Kidney (tissue), 14 donors: ENCODE results near the gene MRPL14. TPM values are rescaled to one million over a fixed set of nuclear protein-coding genes. Genes with fewer than 3 reads are reported as not detected.

Source experiments
- DNase-seq, 5 donors: peaks; one replicate each; pipeline ENCODE4 v3.0.0-alpha.2; 2013 to 2020
- FAIRE-seq: peaks from 2 replicates; lab custom pipeline; 2012; peaks lifted over from hg19 to GRCh38; lab: Jason Lieb, UNC
- H3K27ac ChIP-seq, 2 donors: one replicate each; pipeline ENCODE4 v1.7.0; 2013; ENCODE audit warnings: low read depth in 2 of 2, low read length in 2 of 2, inconsistent platforms in 1 of 2
- H3K27me3 ChIP-seq: one replicate; pipeline ENCODE4 v1.7.1; 2013; ENCODE audit warnings: low read length, inconsistent platforms; ENCODE audit not compliant: control insufficient read depth, insufficient read depth
- H3K36me3 ChIP-seq, 3 donors: one replicate each; pipeline versions ENCODE4 v1.7.0 to v1.7.1; 2013; ENCODE audit warnings: low read length in 3 of 3, control low read depth in 1 of 3, inconsistent platforms in 1 of 3; ENCODE audit not compliant: insufficient read depth in 3 of 3, control insufficient read depth in 2 of 3
- H3K4me1 ChIP-seq, 3 donors: one replicate each; pipeline versions ENCODE4 v1.7.0 to v1.7.1; 2013; ENCODE audit warnings: low read length in 3 of 3, inconsistent platforms in 1 of 3, low read depth in 1 of 3; ENCODE audit not compliant: control insufficient read depth in 2 of 3, insufficient read depth in 2 of 3
- H3K4me3 ChIP-seq, 3 donors: one replicate each; pipeline versions ENCODE4 v1.7.0 to v1.8.1; 2013; ENCODE audit warnings: low read length in 3 of 3, control low read depth in 1 of 3, inconsistent platforms in 1 of 3
- H3K9ac ChIP-seq, 3 donors: one replicate each; pipeline versions ENCODE4 v1.7.0 to v1.7.1; 2013; ENCODE audit warnings: low read length in 3 of 3, control low read depth in 1 of 3, inconsistent platforms in 1 of 3
- H3K9me3 ChIP-seq, 3 donors: one replicate each; pipeline versions ENCODE4 v1.7.0 to v1.7.1; 2013; ENCODE audit warnings: low read length in 3 of 3, control low read depth in 1 of 3, inconsistent platforms in 1 of 3; ENCODE audit not compliant: control insufficient read depth in 2 of 3, insufficient read depth in 1 of 3
- CTCF ChIP-seq: IDR thresholded peaks from 3 replicates; pipeline ENCODE4 v1.5.1; 2012; ENCODE audit warnings: mild to moderate bottlenecking, moderate library complexity, borderline replicate concordance; ENCODE audit not compliant: insufficient read depth; ENCODE audit errors: extremely low read depth
- intact Hi-C: fragments of 100-400 bp; cut with DNase I; formaldehyde crosslinking; loops from one replicate; pipeline ENCODE4 v1.11.1; 2022
- polyA plus RNA-seq: library from polyadenylated mRNA; stranded (reverse); fragments of 350-450 nt; fragmentation: Illumina TruSeq; extraction: RNeasy Lipid Tissue Mini Kit (QIAGEN cat#74804); gene quantifications from one replicate; pipeline ENCODE4 v1.2.3, GENCODE V29; 2014; ENCODE audit warnings: low read depth, low replicate concordance; ENCODE audit not compliant: insufficient read depth
- total RNA-seq: library from RNA; stranded (reverse); fragmentation: NEBNext Ultra II Directional; extraction: Animal tissue kit (Norgen Biotek cat#: 25700); gene quantifications from one replicate; pipeline ENCODE4 v1.2.1, GENCODE V29; 2021
- donor health status: control.
- donor health status: control.
- donor health status: control.
- donor health status: control.
- donor health status: control.
- donor health status: DM: yes; HTN: yes; CAD: no.
- donor health status: Normal renal cell carcinoma (clear cell type).

MRPL14 gene
- total and polyA plus RNA-seq, 2 donors from 2014 or later: 27.9 to 71.5 TPM

DNA sequence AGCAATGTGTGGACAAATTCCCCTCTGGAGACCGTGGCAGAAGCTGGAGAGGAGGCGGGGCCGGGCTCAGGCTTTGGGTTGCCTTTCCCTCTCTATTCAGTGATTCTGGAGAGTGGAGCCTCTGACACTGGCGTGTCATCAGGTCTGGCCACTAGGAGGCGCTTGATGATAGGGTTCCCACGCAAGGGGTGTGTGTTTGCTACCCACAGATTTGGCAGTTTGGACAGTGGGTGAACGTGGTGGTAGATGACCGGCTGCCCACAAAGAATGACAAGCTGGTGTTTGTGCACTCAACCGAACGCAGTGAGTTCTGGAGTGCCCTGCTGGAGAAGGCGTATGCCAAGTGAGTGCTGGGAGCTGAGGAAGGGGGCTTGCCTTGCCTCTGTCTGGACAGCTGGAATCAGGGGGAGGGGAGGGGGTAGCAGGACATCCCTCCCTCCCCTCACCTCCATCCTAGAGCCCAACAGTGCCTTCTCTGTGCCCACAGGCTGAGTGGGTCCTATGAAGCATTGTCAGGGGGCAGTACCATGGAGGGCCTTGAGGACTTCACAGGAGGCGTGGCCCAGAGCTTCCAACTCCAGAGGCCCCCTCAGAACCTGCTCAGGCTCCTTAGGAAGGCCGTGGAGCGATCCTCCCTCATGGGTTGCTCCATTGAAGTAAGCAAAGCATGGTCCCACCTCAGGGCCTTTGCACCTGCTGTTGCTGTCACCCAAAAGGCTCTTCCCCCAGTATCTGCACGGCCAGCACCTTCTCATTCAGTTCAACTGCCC, 45.7 kb upstream of the MRPL14 start:
- Histone ChIP-seq H3K9ac (no peak overlapping the region), H3K36me3 (no peaks in the 10 kb centered on the region), H3K4me3 (no peak overlapping the region), H3K27ac (no peak overlapping the region), H3K9me3 (no peaks in the 10 kb centered on the region), H3K4me1 (no peaks in the 10 kb centered on the region), H3K27me3 (no peaks in the 10 kb centered on the region)
- DNase-seq: peak; percentile 84 to 91 (median 86)
- no peak for FAIRE-seq
- intact Hi-C loops: no loop called here
- peak; percentile 89 for TF ChIP-seq CTCF

GRCh38 chr6:44171899-44172546, 44.8 kb upstream of the MRPL14 start:
- no peak for DNase-seq
- Histone ChIP-seq H3K9me3 (no peaks in the 10 kb centered on the region), H3K27ac (no peak overlapping the region), H3K9ac (no peak overlapping the region), H3K4me1 (no peaks in the 10 kb centered on the region), H3K4me3 (no peak overlapping the region), H3K27me3 (no peaks in the 10 kb centered on the region), H3K36me3 (no peaks in the 10 kb centered on the region)
- intact Hi-C loops: no loop called here
- no peak for FAIRE-seq
- TF ChIP-seq CTCF: no peak

DNA sequence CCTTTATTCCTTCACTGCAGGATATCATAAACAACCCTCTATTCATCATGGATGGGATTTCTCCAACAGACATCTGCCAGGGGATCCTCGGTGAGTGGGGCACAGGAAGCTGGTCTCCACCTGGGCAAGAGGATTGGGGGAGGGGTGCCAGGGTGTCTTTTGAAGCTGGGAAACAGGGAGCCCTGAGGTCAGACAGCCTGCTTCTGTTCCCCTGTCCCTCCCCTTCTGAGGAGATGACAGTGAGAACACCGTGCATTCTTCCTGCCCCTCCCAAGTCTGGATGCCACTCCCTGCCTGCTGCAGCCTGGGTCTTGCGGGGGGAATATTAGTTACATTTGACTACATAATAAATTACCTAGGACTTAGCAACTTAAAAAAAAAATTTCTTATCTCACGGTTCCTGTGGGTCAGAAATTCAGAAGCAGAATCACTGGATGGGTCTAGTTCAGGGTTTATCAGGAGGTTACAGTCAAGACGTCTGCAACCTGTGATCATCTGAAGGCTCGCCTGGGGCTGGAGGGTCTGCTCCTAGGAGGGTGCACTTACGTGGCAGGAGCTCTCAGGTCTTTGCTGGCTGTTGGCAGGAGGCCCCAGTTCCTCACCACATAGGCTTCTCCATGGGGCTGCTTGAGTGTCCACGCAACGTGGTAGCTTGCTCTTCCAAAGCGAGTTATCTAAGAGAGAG, 42.8 kb upstream of the MRPL14 start:
- FAIRE-seq: no peak
- DNase-seq: no peak
- Histone ChIP-seq H3K27me3 (no peaks in the 10 kb centered on the region), H3K9ac (no peak overlapping the region), H3K4me1 (no peaks in the 10 kb centered on the region), H3K4me3 (no peak overlapping the region), H3K27ac (no peak overlapping the region), H3K36me3 (no peaks in the 10 kb centered on the region), H3K9me3 (no peaks in the 10 kb centered on the region)
- intact Hi-C loops: no loop called here
- no peak for TF ChIP-seq CTCF
